Renal cortex interstitium (tissue), 11 donors: ENCODE results near the gene MET. TPM values are rescaled to one million over a fixed set of nuclear protein-coding genes. Genes with fewer than 3 reads are reported as not detected.
"Not testable (repeated sequence)": the region's sequence is repeated elsewhere in the genome, so short reads cannot be mapped to it uniquely, and the experiment has no call there.

ENCODE experiments used
- DNase-seq, 11 donors: peaks; one replicate each; pipeline ENCODE4 v3.0.0-alpha.2; 2013; ENCODE audit warnings: low read depth in 9 of 11, low spot score in 4 of 11; ENCODE audit errors: extremely low read depth in 1 of 11
- polyA plus RNA-seq, 3 donors: library from polyadenylated mRNA; unstranded; fragments of 120-200 nt; gene quantifications; one replicate each; pipeline ENCODE4 v1.2.1, GENCODE V29; 2013; ENCODE audit not compliant: insufficient read length in 3 of 3

The MET gene
- polyA plus RNA-seq, 3 donors = 41.0 to 55.2 (median 54.2) TPM

GRCh38 chr7:116813371-116813770, 141.4 kb downstream of the MET start:
- not testable (repeated sequence) for DNase-seq

- DNase-seq = no peak
Measured at GRCh38 chr7:116815041-116815440, 143.0 kb downstream of the MET start.

GRCh38 chr7:116820149-116820548, 148.2 kb downstream of the MET start:
- DNase-seq = no peak

- not testable (repeated sequence) for DNase-seq
Measured at GRCh38 chr7:116821647-116822046, 149.7 kb downstream of the MET start.

- DNase-seq = no peak
Measured at GRCh38 chr7:116824449-116824848, 152.5 kb downstream of the MET start.

- DNase-seq = no peak
Measured at GRCh38 chr7:116828281-116828680, 156.3 kb downstream of the MET start.

- no peak for DNase-seq
Measured at GRCh38 chr7:116829041-116829440, 157.0 kb downstream of the MET start.

GRCh38 chr7:116829493-116829892, 157.5 kb downstream of the MET start:
- no peak for DNase-seq

- DNase-seq = no peak
Measured at GRCh38 chr7:116832692-116833091, 160.7 kb downstream of the MET start.

GRCh38 chr7:116834815-116835504, 163.0 kb downstream of the MET start:
- DNase-seq = peak in 1 of 11 donors; percentile 32

- DNase-seq = no peak
Measured at GRCh38 chr7:116836048-116836447, 164.1 kb downstream of the MET start.

GRCh38 chr7:116836911-116837310, 164.9 kb downstream of the MET start:
- DNase-seq = no peak

GRCh38 chr7:116837586-116837985, 165.6 kb downstream of the MET start:
- DNase-seq = no peak

- no peak for DNase-seq
Measured at GRCh38 chr7:116840256-116840655, 168.3 kb downstream of the MET start.

- DNase-seq = no peak
Measured at GRCh38 chr7:116842371-116842770, 170.4 kb downstream of the MET start.

GRCh38 chr7:116843378-116843777, 171.4 kb downstream of the MET start:
- DNase-seq = no peak

Other genes starting within 250 kb of the MET start
- 10 to 100 TPM; 24.9 to 31.6 (median 28.9) TPM for gene CAV2, start 172.5 kb upstream of the MET start, polyA plus RNA-seq
- 10 to 100 TPM; 22.9 to 30.6 (median 24.1) TPM for gene CAV1, start 147.2 kb upstream of the MET start, polyA plus RNA-seq
- 100 to 1,000 TPM; 175 to 217 (median 178) TPM for gene CAPZA2, start 190.4 kb downstream of the MET start, polyA plus RNA-seq